ENCODE data around the gene PHC3.

The PHC3 gene

GRCh38 chr3:170180079-170180907 lies 1.2 kb downstream of the PHC3 start:
- no peak for DNase-seq

- no peak for DNase-seq
Measured at GRCh38 chr3:170179432-170179831, 2.1 kb downstream of the PHC3 start.

- no peak for DNase-seq
Measured at GRCh38 chr3:170178651-170179050, 2.9 kb downstream of the PHC3 start.

GRCh38 chr3:170171563-170171962 lies 10.0 kb downstream of the PHC3 start:
- no peak for DNase-seq

- DNase-seq: no peak
Measured at GRCh38 chr3:170164717-170165116, 16.8 kb downstream of the PHC3 start.

GRCh38 chr3:170163956-170164645 lies 17.4 kb downstream of the PHC3 start:
- no peak for DNase-seq

DNA sequence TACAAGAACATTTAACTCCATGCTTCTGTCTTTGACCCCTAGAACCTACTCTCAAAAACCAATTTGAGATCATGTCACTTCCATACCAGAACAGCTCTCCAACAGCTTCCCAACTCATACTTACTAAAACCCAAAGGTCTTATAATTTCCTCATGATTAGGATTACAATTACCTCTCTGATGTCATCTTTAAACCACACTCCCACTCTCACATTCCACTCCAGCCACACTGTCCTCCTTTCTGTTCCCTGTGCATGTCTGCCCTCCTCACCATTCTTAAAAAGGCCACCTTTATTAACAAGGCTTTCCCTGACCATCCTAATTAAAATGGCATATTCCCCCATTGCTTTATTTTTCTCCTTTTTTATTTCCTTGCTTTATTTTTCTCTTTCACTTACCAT lies 18.9 kb downstream of the PHC3 start:
- no peak for DNase-seq

- no peak for DNase-seq
Measured at GRCh38 chr3:170162052-170162451, 19.5 kb downstream of the PHC3 start.

DNA sequence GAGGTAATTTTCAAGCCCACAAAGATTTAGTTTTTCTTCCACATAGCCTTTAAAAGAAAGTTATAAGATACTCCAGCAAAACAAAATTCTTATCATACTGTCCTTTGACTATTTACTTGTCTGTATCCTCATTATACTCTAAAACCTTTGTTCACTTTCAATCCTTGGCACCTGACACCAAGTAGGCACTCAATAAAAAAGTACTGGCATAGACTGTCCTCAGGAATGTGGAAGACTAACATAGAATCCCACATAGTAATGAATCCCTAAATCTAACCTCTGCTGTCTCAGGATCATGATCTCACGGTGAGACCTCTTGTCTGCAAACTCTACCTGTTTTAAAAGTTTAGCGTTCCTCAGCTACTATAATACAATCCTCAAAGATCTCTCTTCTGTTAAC lies 21.6 kb downstream of the PHC3 start:
- no peak for DNase-seq

DNA sequence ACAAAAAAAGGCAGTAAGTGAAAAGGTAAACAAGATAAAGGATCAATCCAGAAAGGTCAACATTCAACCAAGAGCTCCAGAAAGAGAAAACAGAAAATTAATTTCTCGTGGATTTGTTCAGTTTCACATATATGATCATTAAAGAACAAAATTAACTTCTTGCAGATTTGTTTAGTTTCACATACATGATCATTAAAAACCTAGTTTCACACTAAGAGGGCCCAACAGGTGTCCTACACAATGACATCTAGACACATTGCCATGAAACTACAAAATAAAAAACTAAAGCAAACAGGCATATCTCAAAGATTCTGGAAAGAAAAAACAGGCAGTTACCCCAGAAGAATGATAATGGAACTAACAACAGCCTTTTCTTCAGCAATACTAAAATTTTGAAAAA lies 22.1 kb downstream of the PHC3 start:
- no peak for DNase-seq

DNA sequence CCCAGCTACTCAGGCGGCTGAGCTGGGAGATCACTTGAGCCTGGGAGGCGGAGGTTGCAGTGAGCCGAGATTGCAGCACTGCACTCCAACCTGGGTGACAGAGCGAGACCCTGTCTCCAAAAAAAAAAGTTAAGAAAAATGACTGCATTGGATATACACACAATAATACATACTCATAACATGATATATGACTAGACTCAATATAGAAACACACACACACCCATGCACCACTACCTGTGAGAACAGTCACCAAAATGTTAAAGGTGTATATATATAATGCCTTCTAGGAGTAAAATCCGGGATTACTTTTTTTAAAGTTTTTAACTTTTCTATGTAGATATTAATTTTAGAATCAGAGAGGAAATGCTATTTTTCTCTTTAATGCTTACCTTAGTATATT lies 25.9 kb downstream of the PHC3 start:
- no peak for DNase-seq

DNA sequence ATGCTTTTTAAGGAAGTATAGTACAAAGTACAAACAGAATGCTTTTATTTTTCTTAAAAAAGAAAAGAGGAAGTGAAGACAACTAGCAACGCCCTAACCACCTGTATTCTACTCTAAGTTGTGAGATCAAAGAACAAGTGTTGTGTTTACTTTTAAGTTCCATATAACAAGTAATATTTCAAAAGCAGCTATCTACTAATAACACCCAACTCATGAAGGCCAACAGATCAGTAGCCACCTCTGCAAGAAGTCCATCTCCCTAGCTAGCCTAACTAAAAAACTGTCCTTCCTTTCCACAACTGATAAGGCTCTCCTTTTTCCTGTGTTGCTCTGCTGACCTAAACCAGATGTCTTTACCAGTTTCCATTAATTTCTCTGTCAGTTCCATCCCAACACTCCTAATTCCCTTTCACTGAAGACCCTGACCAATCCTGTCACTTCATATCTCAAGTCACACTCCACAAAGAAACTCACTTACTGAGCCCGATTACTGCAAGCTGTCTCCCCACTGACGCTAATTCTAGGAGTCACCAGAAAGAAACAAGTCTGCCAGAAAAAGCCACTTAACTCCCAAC lies 26.9 kb downstream of the PHC3 start:
- no peak for DNase-seq

DNA sequence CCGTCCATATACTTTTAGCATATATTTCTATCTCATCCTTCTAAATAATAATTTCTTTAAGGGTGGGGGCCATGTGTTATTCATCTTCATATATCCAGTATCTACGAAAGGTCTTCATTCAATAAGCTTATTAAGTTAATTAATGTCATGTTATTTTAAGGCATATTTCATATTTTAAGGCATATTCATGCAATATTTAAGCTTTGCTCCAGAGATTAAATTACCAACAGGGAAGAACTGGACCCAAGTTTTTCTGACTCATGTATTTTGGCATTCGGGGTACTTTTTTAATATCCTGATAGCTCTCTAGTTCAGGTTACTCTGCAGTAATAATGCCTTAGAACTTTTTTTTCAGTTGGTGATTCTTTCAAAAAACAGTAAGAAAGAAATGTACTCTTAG lies 27.4 kb downstream of the PHC3 start:
- no peak for DNase-seq

DNA sequence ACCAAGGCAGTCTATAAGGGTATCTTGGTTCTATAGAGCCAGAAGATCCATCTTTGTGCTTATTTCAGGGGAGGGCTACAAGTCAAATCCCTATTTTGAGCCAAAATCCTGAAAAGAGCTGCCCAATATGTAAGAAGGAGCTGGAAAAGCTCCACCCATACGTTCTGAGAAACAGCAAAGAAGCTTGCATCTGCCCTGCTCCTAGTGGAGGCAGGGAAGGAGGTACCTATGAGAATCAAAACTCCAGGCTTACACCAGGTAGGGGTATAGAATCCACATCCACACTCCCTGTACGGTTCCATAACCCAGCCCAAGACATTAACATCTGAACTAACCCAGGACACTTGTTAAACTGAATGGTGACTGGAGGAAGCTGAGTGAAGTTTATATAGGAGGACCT lies 30.0 kb downstream of the PHC3 start:
- no peak for DNase-seq

DNA sequence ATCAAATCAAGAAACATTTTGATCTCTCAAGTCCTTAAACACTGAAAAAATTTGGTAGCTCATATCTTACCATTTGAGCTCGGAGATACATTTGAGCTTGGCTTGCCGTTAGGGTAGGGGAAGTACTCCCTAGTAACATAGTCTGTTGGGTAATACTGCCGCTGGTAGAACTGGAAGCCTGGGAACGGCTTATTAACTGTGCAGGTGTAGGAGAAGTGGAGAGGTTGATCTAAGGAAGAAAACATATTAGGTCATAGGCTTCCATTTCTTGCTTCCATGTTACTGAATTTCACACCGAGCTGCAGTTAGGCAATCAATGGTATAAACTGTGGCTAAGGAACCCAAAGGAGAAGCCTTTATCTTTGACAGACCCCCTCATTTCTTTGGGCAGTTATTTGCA lies 32.5 kb downstream of the PHC3 start:
- DNase-seq: no peak

- no peak for DNase-seq
Measured at GRCh38 chr3:170145278-170145677, 36.3 kb downstream of the PHC3 start.

- DNase-seq: no peak
Measured at GRCh38 chr3:170144437-170144843, 37.1 kb downstream of the PHC3 start.

- DNase-seq: no peak
Measured at GRCh38 chr3:170142373-170142772, 39.2 kb downstream of the PHC3 start.

GRCh38 chr3:170137986-170138385 lies 43.5 kb downstream of the PHC3 start:
- no peak for DNase-seq

DNA sequence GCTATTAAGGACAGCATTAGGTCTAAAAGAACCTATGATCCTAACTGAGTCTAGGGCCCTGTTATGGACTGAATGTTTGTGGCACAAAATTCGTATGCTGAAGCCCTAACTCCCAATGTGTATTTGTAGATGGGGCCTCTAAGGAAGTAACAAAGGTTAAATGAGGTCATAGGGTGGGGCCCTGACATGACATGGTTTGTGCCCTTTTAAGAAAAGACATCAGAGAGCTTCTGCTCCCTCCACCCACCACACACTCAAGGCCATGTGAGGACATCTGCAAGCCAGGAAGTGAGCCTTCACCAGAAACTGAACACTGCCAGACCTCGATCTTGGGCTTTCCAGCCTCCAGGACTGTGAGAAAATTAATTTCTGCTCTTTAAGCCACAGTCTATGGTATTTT lies 49.2 kb downstream of the PHC3 start:
- no peak for DNase-seq

- DNase-seq: no peak
Measured at GRCh38 chr3:170130532-170130931, 51.0 kb downstream of the PHC3 start.

DNA sequence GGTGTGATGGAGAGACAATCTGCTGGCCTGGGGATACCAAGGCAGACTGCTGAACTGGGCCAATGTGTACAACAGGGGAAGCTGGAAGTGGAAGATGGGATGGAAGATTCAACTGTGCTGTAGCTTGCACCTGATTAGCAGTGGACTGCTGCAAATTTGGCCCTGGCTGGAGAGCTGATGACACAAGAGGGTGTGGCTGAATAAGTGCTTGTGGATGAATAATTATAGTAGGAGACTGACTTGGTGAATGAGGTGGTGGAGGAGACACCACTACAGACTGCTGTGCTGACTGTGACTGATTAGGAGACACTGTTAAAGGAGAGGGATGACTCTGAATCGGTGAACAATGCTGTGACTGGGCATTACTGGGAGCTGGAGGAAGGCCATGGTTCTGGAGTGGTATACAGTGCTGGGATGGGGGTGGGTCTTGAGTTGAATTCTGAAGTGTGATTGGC lies 52.5 kb downstream of the PHC3 start:
- DNase-seq: no peak

GRCh38 chr3:170128259-170128976 lies 53.1 kb downstream of the PHC3 start:
- no peak for DNase-seq
